HepG2 (cell line): ENCODE data around the gene FAHD2A. TPM values are rescaled to one million over a fixed set of nuclear protein-coding genes. Genes with fewer than 3 reads are reported as not detected.

Experiments
- HOXA5 ChIP-seq: sonication (generic); formaldehyde crosslinking; IDR thresholded peaks from 2 replicates; pipeline ENCODE4 v1.4.0; 2020; ENCODE audit warnings: missing genetic modification reagents
- KDM5B ChIP-seq: sonication (generic); formaldehyde crosslinking; IDR thresholded peaks from 2 replicates; pipeline ENCODE4 v1.4.0; 2020; ENCODE audit warnings: missing genetic modification reagents, mild to moderate bottlenecking, borderline replicate concordance
- MAFF ChIP-seq: IDR thresholded peaks from 2 replicates; pipeline ENCODE4 v1.6.1; 2011; ENCODE audit warnings: low read depth, low read length, improper control_type of control experiment
- MEIS1 ChIP-seq: sonication (generic); formaldehyde crosslinking; IDR thresholded peaks from 2 replicates; pipeline ENCODE4 v1.9.0; 2021; ENCODE audit warnings: mild to moderate bottlenecking, missing genetic modification reagents, moderate library complexity, borderline replicate concordance
- MIXL1 ChIP-seq: IDR thresholded peaks from 2 replicates; pipeline ENCODE4 v1.6.1; 2016
- NFYC ChIP-seq: IDR thresholded peaks from 2 replicates; pipeline ENCODE4 v1.6.1; 2016; ENCODE audit warnings: missing genetic modification reagents, missing compliant biosample characterization
- NR2C2 ChIP-seq: sonication (generic); formaldehyde crosslinking; IDR thresholded peaks from 2 replicates; pipeline ENCODE4 v1.4.0; 2020; ENCODE audit warnings: missing genetic modification reagents, mild to moderate bottlenecking, moderate library complexity, borderline replicate concordance
- PCBP2 ChIP-seq: fragments of 200-400 bp; formaldehyde crosslinking; optimal IDR thresholded peaks from 2 replicates; pipeline ENCODE3; 2018; ENCODE audit warnings: low read length, low read depth; ENCODE audit not compliant: poor library complexity, severe bottlenecking
- POLR2AphosphoS5 ChIP-seq: IDR thresholded peaks from 2 replicates; pipeline ENCODE4 v1.6.1; 2012; ENCODE audit warnings: low read depth, low read length
- RCOR2 ChIP-seq: IDR thresholded peaks from 2 replicates; pipeline ENCODE4 v1.6.1; 2016; ENCODE audit warnings: missing biosample characterization, missing genetic modification reagents
- RFX3 ChIP-seq: IDR thresholded peaks from 2 replicates; pipeline ENCODE4 v1.6.1; 2016; ENCODE audit warnings: missing biosample characterization, missing genetic modification reagents
- SKI ChIP-seq: fragments of 450-650 bp; IDR thresholded peaks from one replicate; pipeline ENCODE4 v1.6.1; 2018; ENCODE audit warnings: mild to moderate bottlenecking; ENCODE audit not compliant: partially characterized antibody
- SRF ChIP-seq: IDR thresholded peaks from 2 replicates; pipeline ENCODE4 v1.6.1; 2011; ENCODE audit warnings: mild to moderate bottlenecking, low read depth, low read length, moderate library complexity
- ZBTB20 ChIP-seq: sonication (generic); formaldehyde crosslinking; IDR thresholded peaks from 2 replicates; pipeline ENCODE4 v1.8.1; 2023; ENCODE audit warnings: missing genetic modification reagents, low read depth, mild to moderate bottlenecking, borderline replicate concordance
- ZEB1 ChIP-seq: IDR thresholded peaks from 2 replicates; pipeline ENCODE4 v1.6.1; 2012; ENCODE audit warnings: mild to moderate bottlenecking, low read depth, inconsistent platforms; ENCODE audit not compliant: insufficient replicate concordance
- ZFAT ChIP-seq: sonication (generic); formaldehyde crosslinking; conservative IDR thresholded peaks from 2 replicates; pipeline ENCODE4 v1.8.1; 2023; ENCODE audit warnings: missing genetic modification reagents, inconsistent platforms
- ZFP62 ChIP-seq: sonication (generic); formaldehyde crosslinking; IDR thresholded peaks from 2 replicates; pipeline ENCODE4 v1.4.0; 2020; ENCODE audit warnings: missing genetic modification reagents
- ZFY ChIP-seq: sonication (generic); formaldehyde crosslinking; IDR thresholded peaks from 2 replicates; pipeline ENCODE4 v1.4.0; 2020; ENCODE audit warnings: missing genetic modification reagents
- ZNF317 ChIP-seq: sonication (generic); formaldehyde crosslinking; IDR thresholded peaks from 2 replicates; pipeline ENCODE4 v1.5.0; 2020; ENCODE audit warnings: mild to moderate bottlenecking, missing genetic modification reagents
- ZNF382 ChIP-seq: sonication (generic); formaldehyde crosslinking; IDR thresholded peaks from 2 replicates; pipeline ENCODE4 v1.5.0; 2020; ENCODE audit warnings: missing genetic modification reagents, mild to moderate bottlenecking, borderline replicate concordance
- ZNF577 ChIP-seq: sonication (generic); formaldehyde crosslinking; IDR thresholded peaks from 2 replicates; pipeline ENCODE4 v1.4.0; 2020; ENCODE audit warnings: mild to moderate bottlenecking, low read depth, missing genetic modification reagents, borderline replicate concordance
- ZNF670 ChIP-seq: sonication (generic); formaldehyde crosslinking; IDR thresholded peaks from 2 replicates; pipeline ENCODE4 v1.8.0; 2022; ENCODE audit warnings: mild to moderate bottlenecking, missing genetic modification reagents, borderline replicate concordance
- polyA plus RNA-seq, 8 experiments: library from polyadenylated mRNA; depleted of rRNA in 3 of 8; stranded (reverse) in 7 of 8; unstranded in 1 of 8; fragments of >200 nt; fragmentation: Illumina TruSeq in 4 of 8; extraction: Trizol in 4 of 8; gene quantifications; 2 replicates each; pipeline versions ENCODE4 v1.2.1 to v1.2.3, GENCODE V29; 2011 to 2016; ENCODE audit warnings: low read depth in 4 of 8, missing spikeins in 1 of 8, mixed read lengths in 1 of 8; ENCODE audit not compliant: insufficient read depth in 1 of 8
- total RNA-seq, 5 experiments: library from RNA; depleted of rRNA; stranded (reverse); fragments of >200 nt; fragmentation: Illumina TruSeq; extraction: Trizol; gene quantifications; 2 replicates each; pipeline ENCODE4 v1.2.3, GENCODE V29; 2016; ENCODE audit warnings: low read depth in 1 of 5
- TF ChIP-seq, protein P1 (sequence below): sonication (generic); formaldehyde crosslinking; IDR thresholded peaks from 2 replicates; pipeline ENCODE4 v1.9.0; 2021; ENCODE audit warnings: missing genetic modification reagents, borderline replicate concordance
- TF ChIP-seq, protein P2 (sequence below): sonication (generic); formaldehyde crosslinking; conservative IDR thresholded peaks from 2 replicates; pipeline ENCODE4 v1.8.0; 2022; ENCODE audit warnings: missing genetic modification reagents
- TF ChIP-seq, protein P3 (sequence below): sonication (generic); formaldehyde crosslinking; conservative IDR thresholded peaks from 2 replicates; pipeline ENCODE4 v1.8.0; 2022; ENCODE audit warnings: mild to moderate bottlenecking, moderate library complexity, missing genetic modification reagents

FAHD2A gene
- total and polyA plus RNA-seq, 2 of the 13 experiments (the other 11 are each of a cell fraction or from before 2014, with no cell fraction given): 34.0 to 44.2 TPM

DNA sequence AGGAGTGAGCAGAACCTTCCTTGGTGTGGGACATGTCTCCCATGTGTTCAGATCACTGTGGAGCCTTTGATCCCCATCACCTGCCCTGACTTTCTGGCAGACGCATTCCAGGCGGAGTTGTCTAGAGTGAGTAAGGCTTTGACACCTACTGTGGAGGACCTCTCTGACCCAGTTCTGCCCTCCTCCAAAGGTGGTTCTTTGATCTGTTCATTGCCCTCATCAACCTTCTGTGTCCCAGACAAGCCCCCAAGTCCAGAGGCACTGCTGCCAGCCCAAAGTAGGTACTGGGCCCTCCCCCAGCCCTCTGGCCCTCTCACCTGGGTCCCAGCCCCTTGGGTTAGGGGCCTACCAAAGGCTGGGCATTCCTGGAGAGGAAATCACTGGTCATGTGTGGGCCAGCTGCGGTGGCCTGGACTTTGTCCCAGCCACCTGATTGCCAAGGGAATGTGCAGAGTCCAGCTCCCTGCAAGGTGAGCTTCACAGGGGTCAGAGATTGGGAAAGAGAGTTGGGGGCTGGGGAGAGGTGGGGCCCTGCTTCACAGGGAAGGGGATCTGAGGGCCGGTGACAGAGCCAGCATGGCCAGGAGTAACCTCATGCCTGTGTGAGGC, 12.1 kb upstream of the FAHD2A start (continued):
- TF ChIP-seq, protein P1, sequence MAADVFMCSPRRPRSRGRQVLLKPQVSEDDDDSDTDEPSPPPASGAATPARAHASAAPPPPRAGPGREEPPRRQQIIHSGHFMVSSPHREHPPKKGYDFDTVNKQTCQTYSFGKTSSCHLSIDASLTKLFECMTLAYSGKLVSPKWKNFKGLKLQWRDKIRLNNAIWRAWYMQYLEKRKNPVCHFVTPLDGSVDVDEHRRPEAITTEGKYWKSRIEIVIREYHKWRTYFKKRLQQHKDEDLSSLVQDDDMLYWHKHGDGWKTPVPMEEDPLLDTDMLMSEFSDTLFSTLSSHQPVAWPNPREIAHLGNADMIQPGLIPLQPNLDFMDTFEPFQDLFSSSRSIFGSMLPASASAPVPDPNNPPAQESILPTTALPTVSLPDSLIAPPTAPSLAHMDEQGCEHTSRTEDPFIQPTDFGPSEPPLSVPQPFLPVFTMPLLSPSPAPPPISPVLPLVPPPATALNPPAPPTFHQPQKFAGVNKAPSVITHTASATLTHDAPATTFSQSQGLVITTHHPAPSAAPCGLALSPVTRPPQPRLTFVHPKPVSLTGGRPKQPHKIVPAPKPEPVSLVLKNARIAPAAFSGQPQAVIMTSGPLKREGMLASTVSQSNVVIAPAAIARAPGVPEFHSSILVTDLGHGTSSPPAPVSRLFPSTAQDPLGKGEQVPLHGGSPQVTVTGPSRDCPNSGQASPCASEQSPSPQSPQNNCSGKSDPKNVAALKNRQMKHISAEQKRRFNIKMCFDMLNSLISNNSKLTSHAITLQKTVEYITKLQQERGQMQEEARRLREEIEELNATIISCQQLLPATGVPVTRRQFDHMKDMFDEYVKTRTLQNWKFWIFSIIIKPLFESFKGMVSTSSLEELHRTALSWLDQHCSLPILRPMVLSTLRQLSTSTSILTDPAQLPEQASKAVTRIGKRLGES: no peak
- TF ChIP-seq SRF (no peak), ZEB1 (peak; percentile 94), ZFY (peak; percentile 57), ZNF317 (CRISPR knock-in tag) (0 out of 2 replicates have a peak, but pooled peaks have one; percentile 37), ZFAT (CRISPR knock-in tag) (no peak), MIXL1 (CRISPR knock-in tag) (no peak), POLR2AphosphoS5 (no peak), PCBP2 (no peak), NR2C2 (peak; percentile 92), ZNF382 (CRISPR knock-in tag) (no peak), MEIS1 (CRISPR knock-in tag) (peak; percentile 56; the same call in 1 of the 2 replicates), RFX3 (CRISPR knock-in tag) (no peak), KDM5B (CRISPR knock-in tag) (peak; percentile 74; the same call in 1 of the 2 replicates), SKI (peak; percentile 67), MAFF (no peak), ZFP62 (CRISPR knock-in tag) (no peak), HOXA5 (CRISPR knock-in tag) (0 out of 2 replicates have a peak, but pooled peaks have one; percentile 48), ZNF577 (no peak), ZBTB20 (CRISPR knock-in tag) (no peak; the same call in 1 of the 2 replicates), ZNF670 (CRISPR knock-in tag) (peak; percentile 88; the same call in 1 of the 2 replicates), NFYC (CRISPR knock-in tag) (no peak), RCOR2 (CRISPR knock-in tag) (0 out of 2 replicates have a peak, but pooled peaks have one; percentile 56)
- TF ChIP-seq, protein P2, sequence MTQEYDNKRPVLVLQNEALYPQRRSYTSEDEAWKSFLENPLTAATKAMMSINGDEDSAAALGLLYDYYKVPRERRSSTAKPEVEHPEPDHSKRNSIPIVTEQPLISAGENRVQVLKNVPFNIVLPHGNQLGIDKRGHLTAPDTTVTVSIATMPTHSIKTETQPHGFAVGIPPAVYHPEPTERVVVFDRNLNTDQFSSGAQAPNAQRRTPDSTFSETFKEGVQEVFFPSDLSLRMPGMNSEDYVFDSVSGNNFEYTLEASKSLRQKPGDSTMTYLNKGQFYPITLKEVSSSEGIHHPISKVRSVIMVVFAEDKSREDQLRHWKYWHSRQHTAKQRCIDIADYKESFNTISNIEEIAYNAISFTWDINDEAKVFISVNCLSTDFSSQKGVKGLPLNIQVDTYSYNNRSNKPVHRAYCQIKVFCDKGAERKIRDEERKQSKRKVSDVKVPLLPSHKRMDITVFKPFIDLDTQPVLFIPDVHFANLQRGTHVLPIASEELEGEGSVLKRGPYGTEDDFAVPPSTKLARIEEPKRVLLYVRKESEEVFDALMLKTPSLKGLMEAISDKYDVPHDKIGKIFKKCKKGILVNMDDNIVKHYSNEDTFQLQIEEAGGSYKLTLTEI (CRISPR knock-in tag): no peak
- TF ChIP-seq, protein P3, sequence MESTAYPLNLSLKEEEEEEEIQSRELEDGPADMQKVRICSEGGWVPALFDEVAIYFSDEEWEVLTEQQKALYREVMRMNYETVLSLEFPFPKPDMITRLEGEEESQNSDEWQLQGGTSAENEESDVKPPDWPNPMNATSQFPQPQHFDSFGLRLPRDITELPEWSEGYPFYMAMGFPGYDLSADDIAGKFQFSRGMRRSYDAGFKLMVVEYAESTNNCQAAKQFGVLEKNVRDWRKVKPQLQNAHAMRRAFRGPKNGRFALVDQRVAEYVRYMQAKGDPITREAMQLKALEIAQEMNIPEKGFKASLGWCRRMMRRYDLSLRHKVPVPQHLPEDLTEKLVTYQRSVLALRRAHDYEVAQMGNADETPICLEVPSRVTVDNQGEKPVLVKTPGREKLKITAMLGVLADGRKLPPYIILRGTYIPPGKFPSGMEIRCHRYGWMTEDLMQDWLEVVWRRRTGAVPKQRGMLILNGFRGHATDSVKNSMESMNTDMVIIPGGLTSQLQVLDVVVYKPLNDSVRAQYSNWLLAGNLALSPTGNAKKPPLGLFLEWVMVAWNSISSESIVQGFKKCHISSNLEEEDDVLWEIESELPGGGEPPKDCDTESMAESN (CRISPR knock-in tag): no peak
